Ishikawa (cell line): ENCODE measurements around the gene HIBADH.

Experiments
- CEBPB ChIP-seq: IDR thresholded peaks from 2 replicates; pipeline ENCODE4 v1.6.1; 2012
- CREB1 ChIP-seq: IDR thresholded peaks from 2 replicates; pipeline ENCODE4 v1.6.1; 2012; ENCODE audit warnings: low read depth
- EGR1 ChIP-seq: IDR thresholded peaks from 2 replicates; pipeline ENCODE4 v1.6.1; 2012
- EP300 ChIP-seq: IDR thresholded peaks from 2 replicates; pipeline ENCODE4 v1.6.1; 2012; ENCODE audit warnings: borderline replicate concordance
- FOXM1 ChIP-seq: IDR thresholded peaks from 2 replicates; pipeline ENCODE4 v1.6.1; 2012; ENCODE audit warnings: low read depth, borderline replicate concordance
- MAX ChIP-seq: IDR thresholded peaks from 2 replicates; pipeline ENCODE4 v1.6.1; 2012
- NFIC ChIP-seq: IDR thresholded peaks from 2 replicates; pipeline ENCODE4 v1.6.1; 2012
- RAD21 ChIP-seq: IDR thresholded peaks from 2 replicates; pipeline ENCODE4 v1.6.1; 2012; ENCODE audit warnings: low read depth
- TAF1 ChIP-seq: IDR thresholded peaks from 2 replicates; pipeline ENCODE4 v1.6.1; 2012; ENCODE audit warnings: low read depth, mild to moderate bottlenecking
- TCF12 ChIP-seq: IDR thresholded peaks from 2 replicates; pipeline ENCODE4 v1.6.1; 2012; ENCODE audit warnings: low read depth
- TEAD4 ChIP-seq: IDR thresholded peaks from 2 replicates; pipeline ENCODE4 v1.6.1; 2012
- USF1 ChIP-seq: IDR thresholded peaks from 2 replicates; pipeline ENCODE4 v1.6.1; 2012
- YY1 ChIP-seq: IDR thresholded peaks from 2 replicates; pipeline ENCODE4 v1.6.1; 2012; ENCODE audit warnings: low read depth
- ZBTB7A ChIP-seq: IDR thresholded peaks from 2 replicates; pipeline ENCODE4 v1.6.1; 2012; ENCODE audit warnings: low read depth
- TF ChIP-seq, protein P1 (sequence below): IDR thresholded peaks from 2 replicates; pipeline ENCODE4 v1.6.1; 2012; ENCODE audit warnings: low read depth, mild to moderate bottlenecking

HIBADH gene

GRCh38 chr7:27516421-27516820 lies 146.3 kb downstream of the HIBADH start:
- TF ChIP-seq MAX (no peak), FOXM1 (no peak), RAD21 (no peak), ZBTB7A (no peak), YY1 (no peak), CREB1 (no peak), USF1 (no peak), EP300 (no peak)
- TF ChIP-seq, protein P1, sequence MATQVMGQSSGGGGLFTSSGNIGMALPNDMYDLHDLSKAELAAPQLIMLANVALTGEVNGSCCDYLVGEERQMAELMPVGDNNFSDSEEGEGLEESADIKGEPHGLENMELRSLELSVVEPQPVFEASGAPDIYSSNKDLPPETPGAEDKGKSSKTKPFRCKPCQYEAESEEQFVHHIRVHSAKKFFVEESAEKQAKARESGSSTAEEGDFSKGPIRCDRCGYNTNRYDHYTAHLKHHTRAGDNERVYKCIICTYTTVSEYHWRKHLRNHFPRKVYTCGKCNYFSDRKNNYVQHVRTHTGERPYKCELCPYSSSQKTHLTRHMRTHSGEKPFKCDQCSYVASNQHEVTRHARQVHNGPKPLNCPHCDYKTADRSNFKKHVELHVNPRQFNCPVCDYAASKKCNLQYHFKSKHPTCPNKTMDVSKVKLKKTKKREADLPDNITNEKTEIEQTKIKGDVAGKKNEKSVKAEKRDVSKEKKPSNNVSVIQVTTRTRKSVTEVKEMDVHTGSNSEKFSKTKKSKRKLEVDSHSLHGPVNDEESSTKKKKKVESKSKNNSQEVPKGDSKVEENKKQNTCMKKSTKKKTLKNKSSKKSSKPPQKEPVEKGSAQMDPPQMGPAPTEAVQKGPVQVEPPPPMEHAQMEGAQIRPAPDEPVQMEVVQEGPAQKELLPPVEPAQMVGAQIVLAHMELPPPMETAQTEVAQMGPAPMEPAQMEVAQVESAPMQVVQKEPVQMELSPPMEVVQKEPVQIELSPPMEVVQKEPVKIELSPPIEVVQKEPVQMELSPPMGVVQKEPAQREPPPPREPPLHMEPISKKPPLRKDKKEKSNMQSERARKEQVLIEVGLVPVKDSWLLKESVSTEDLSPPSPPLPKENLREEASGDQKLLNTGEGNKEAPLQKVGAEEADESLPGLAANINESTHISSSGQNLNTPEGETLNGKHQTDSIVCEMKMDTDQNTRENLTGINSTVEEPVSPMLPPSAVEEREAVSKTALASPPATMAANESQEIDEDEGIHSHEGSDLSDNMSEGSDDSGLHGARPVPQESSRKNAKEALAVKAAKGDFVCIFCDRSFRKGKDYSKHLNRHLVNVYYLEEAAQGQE, result no peak

DNA sequence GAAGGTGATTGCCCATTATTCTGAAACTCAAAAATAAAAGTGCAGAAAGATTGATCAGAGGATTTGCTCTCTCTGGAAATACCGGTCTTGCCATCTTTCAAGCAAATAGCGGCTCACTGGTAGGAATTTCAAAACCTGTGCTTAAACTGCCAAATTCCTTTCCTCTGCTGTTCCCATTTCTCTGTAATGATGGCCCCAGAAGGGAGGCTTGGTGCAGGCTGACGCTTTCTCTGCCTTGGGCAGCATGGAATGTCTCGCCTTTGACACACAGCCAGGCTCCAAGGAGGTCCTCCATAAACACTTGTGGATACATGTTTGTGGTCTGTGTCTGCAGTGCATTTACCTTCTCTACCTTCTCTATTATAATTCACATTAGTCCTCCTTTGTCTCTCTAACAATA lies 146.8 kb downstream of the HIBADH start:
- TF ChIP-seq RAD21, result no peak
- no peak for TF ChIP-seq ZBTB7A
- no peak for TF ChIP-seq NFIC
- no peak for TF ChIP-seq TAF1
- TF ChIP-seq MAX, result no peak
- no peak for TF ChIP-seq FOXM1
- no peak for TF ChIP-seq EP300
- no peak for TF ChIP-seq USF1
- no peak for TF ChIP-seq TCF12
- TF ChIP-seq CEBPB, result no peak
- TF ChIP-seq CREB1, result no peak
- TF ChIP-seq, protein P1, result no peak
- TF ChIP-seq YY1, result no peak
- no peak for TF ChIP-seq TEAD4
- TF ChIP-seq EGR1, result no peak

- TF ChIP-seq TAF1 (no peak), RAD21 (no peak), EP300 (no peak), YY1 (no peak), TEAD4 (no peak), USF1 (no peak), CREB1 (no peak)
Observed at GRCh38 chr7:27514861-27515260, 147.8 kb downstream of the HIBADH start.

- no peak for TF ChIP-seq EGR1
- no peak for TF ChIP-seq MAX
- no peak for TF ChIP-seq TCF12
- no peak for TF ChIP-seq FOXM1
- no peak for TF ChIP-seq TEAD4
- no peak for TF ChIP-seq RAD21
- TF ChIP-seq YY1, result no peak
- no peak for TF ChIP-seq TAF1
- TF ChIP-seq NFIC, result no peak
- TF ChIP-seq CEBPB, result no peak
- TF ChIP-seq CREB1, result no peak
- TF ChIP-seq ZBTB7A, result no peak
- no peak for TF ChIP-seq USF1
- TF ChIP-seq, protein P1, result no peak
- TF ChIP-seq EP300, result no peak
Observed at GRCh38 chr7:27513885-27514284, 148.8 kb downstream of the HIBADH start.
